GM23338 (cell line): ENCODE measurements around the gene ABCA4. TPM values are rescaled to one million over a fixed set of nuclear protein-coding genes. Genes with fewer than 3 reads are reported as not detected.

Source experiments
- ATAC-seq: fragments of 200-7000 bp; cut with Tn5 transposase; 3 replicates; pipeline ENCODE4 v1.9.1; 2020
- DNase-seq: peaks from one replicate; pipeline ENCODE4 v3.0.0-alpha.2; 2015; ENCODE audit warnings: low spot score
- H2AFZ ChIP-seq: fragments of 200-600 bp; sonication (generic); 2 replicates; pipeline ENCODE4 v1.8.0; 2016; ENCODE audit warnings: antibody characterized with exemption, mild to moderate bottlenecking, moderate library complexity
- H3F3A ChIP-seq: fragments of 200-600 bp; sonication (generic); replicated peaks from 2 replicates; pipeline ENCODE4 v1.8.0; 2017; ENCODE audit warnings: antibody characterized with exemption, mixed run types, low read depth
- H3K27ac ChIP-seq: fragments of 200-600 bp; sonication (generic); 2 replicates; pipeline ENCODE4 v1.6.1; 2016; ENCODE audit warnings: low read depth
- H3K27me3 ChIP-seq: fragments of 200-600 bp; sonication (generic); 2 replicates; pipeline ENCODE4 v1.8.0; 2016; ENCODE audit warnings: mild to moderate bottlenecking, mixed run types, moderate library complexity; ENCODE audit not compliant: insufficient read depth
- H3K36me3 ChIP-seq: fragments of 200-600 bp; sonication (generic); 2 replicates; pipeline ENCODE4 v1.8.0; 2016; ENCODE audit warnings: mild to moderate bottlenecking; ENCODE audit not compliant: insufficient read depth
- H3K4me1 ChIP-seq: fragments of 200-600 bp; sonication (generic); 2 replicates; pipeline ENCODE4 v1.8.0; 2016; ENCODE audit warnings: mild to moderate bottlenecking, moderate library complexity; ENCODE audit not compliant: insufficient read depth
- H3K4me2 ChIP-seq: fragments of 200-600 bp; sonication (generic); 2 replicates; pipeline ENCODE4 v1.7.1; 2017; ENCODE audit warnings: mixed run types
- H3K4me3 ChIP-seq: fragments of 200-600 bp; sonication (generic); 2 replicates; pipeline ENCODE4 v1.6.1; 2016; ENCODE audit warnings: mixed run types
- H3K79me2 ChIP-seq: fragments of 200-600 bp; sonication (generic); replicated peaks from 2 replicates; pipeline ENCODE4 v1.8.0; 2017; ENCODE audit warnings: mild to moderate bottlenecking; ENCODE audit not compliant: insufficient read depth
- H3K9me2 ChIP-seq: fragments of 200-600 bp; sonication (generic); 2 replicates; pipeline ENCODE4 v1.8.0; 2017; ENCODE audit not compliant: insufficient read depth
- H4K20me1 ChIP-seq: fragments of 200-600 bp; sonication (generic); replicated peaks from 2 replicates; pipeline ENCODE4 v1.8.0; 2017; ENCODE audit warnings: mild to moderate bottlenecking; ENCODE audit not compliant: insufficient read depth
- H3K27ac Mint-ChIP-seq: 2 replicates; pipeline ENCODE4 v1.8.0; 2020; ENCODE audit warnings: inconsistent platforms, mild to moderate bottlenecking, moderate library complexity, mixed read lengths
- H3K27me3 Mint-ChIP-seq: 3 replicates; pipeline ENCODE4 v1.8.0; 2022; ENCODE audit warnings: low read depth, mild to moderate bottlenecking, moderate library complexity, mixed read lengths, inconsistent platforms; ENCODE audit not compliant: insufficient read depth, poor library complexity
- H3K36me3 Mint-ChIP-seq: 3 replicates; pipeline ENCODE4 v1.8.0; 2021; ENCODE audit warnings: low read depth, mild to moderate bottlenecking, inconsistent platforms, moderate library complexity, mixed read lengths
- H3K4me1 Mint-ChIP-seq: 3 replicates; pipeline ENCODE4 v1.8.0; 2020; ENCODE audit warnings: mild to moderate bottlenecking, inconsistent platforms, mixed read lengths
- H3K4me3 Mint-ChIP-seq: 3 replicates; pipeline ENCODE4 v1.8.0; 2021; ENCODE audit warnings: moderate library complexity, mild to moderate bottlenecking, inconsistent platforms, mixed read lengths
- H3K9me3 Mint-ChIP-seq: 3 replicates; pipeline ENCODE4 v1.8.0; 2020; ENCODE audit warnings: moderate library complexity, mild to moderate bottlenecking, inconsistent platforms, mixed read lengths
- CREB1 ChIP-seq: fragments of 250-450 bp; sonication (Bioruptor Pico); IDR thresholded peaks from 2 replicates; pipeline ENCODE4 v1.5.0; 2020; ENCODE audit warnings: low read depth, mild to moderate bottlenecking, moderate library complexity
- CTCF ChIP-seq, 2 experiments: fragments of 200-600 bp in 1 of 2; sonication (generic) in 1 of 2; conservative IDR thresholded peaks; 2 replicates each; pipeline versions ENCODE4 v1.5.1 to v1.6.1; 2016 to 2017; ENCODE audit warnings: antibody characterized with exemption in 2 of 2, low read depth in 2 of 2, mild to moderate bottlenecking in 2 of 2, moderate library complexity in 1 of 2
- ETS1 ChIP-seq: IDR thresholded peaks from 2 replicates; pipeline ENCODE4 v1.6.1; 2016; ENCODE audit warnings: antibody characterized with exemption
- EZH2 ChIP-seq: fragments of 200-600 bp; sonication (generic); IDR thresholded peaks from one replicate; pipeline ENCODE4 v1.8.0; 2017; ENCODE audit warnings: antibody characterized with exemption, mild to moderate bottlenecking, low read depth; ENCODE audit not compliant: unreplicated experiment
- EZH2phosphoT487 ChIP-seq: fragments of 200-600 bp; sonication (generic); IDR thresholded peaks from one replicate; pipeline ENCODE4 v1.8.1; 2018; ENCODE audit warnings: antibody characterized with exemption; ENCODE audit not compliant: unreplicated experiment
- JUNB ChIP-seq: IDR thresholded peaks from one replicate; pipeline ENCODE4 v1.6.1; 2016; ENCODE audit warnings: antibody characterized with exemption; ENCODE audit not compliant: unreplicated experiment
- NANOG ChIP-seq: IDR thresholded peaks from 2 replicates; pipeline ENCODE4 v1.6.1; 2016; ENCODE audit warnings: antibody characterized with exemption, borderline replicate concordance
- POLR2AphosphoS5 ChIP-seq: IDR thresholded peaks from 2 replicates; pipeline ENCODE4 v1.6.1; 2016; ENCODE audit warnings: antibody characterized with exemption, low read depth
- STAT1 ChIP-seq: IDR thresholded peaks from one replicate; pipeline ENCODE4 v1.6.1; 2016; ENCODE audit warnings: antibody characterized with exemption; ENCODE audit not compliant: unreplicated experiment
- ZNF114 ChIP-seq: fragments of 250-450 bp; sonication (Bioruptor Pico); IDR thresholded peaks from 2 replicates; pipeline ENCODE4 v1.5.0; 2020; ENCODE audit warnings: mild to moderate bottlenecking, moderate library complexity
- ZNF331 ChIP-seq: fragments of 250-450 bp; sonication (Bioruptor Pico); IDR thresholded peaks from 2 replicates; pipeline ENCODE4 v1.5.0; 2020; ENCODE audit warnings: low read depth, mild to moderate bottlenecking, moderate library complexity
- polyA plus RNA-seq: library from polyadenylated mRNA; unstranded; fragments of >200 nt; fragmentation: Nextera tagmentation; extraction: Ambion mirVana; gene quantifications from 2 replicates; pipeline ENCODE4 v1.2.1, GENCODE V29; 2016
- total RNA-seq: library from RNA; depleted of rRNA; stranded (reverse); fragments of >200 nt; shearing (Covaris generic); gene quantifications from 2 replicates; pipeline ENCODE4 v1.2.3, GENCODE V29; 2014
- TF ChIP-seq, protein P1 (sequence below): IDR thresholded peaks from one replicate; pipeline ENCODE4 v1.6.1; 2018; ENCODE audit warnings: antibody characterized with exemption; ENCODE audit not compliant: unreplicated experiment
- TF ChIP-seq, protein P2 (sequence below): fragments of 250-450 bp; sonication (Bioruptor Pico); IDR thresholded peaks from 2 replicates; pipeline ENCODE4 v1.5.0; 2020; ENCODE audit warnings: mild to moderate bottlenecking, moderate library complexity

ABCA4 gene
- total and polyA plus RNA-seq, 2 experiments from 2014 or later, result not detected

GRCh38 chr1:94044290-94044790 is 76.6 kb downstream of the ABCA4 start:
- H3K27me3 Mint-ChIP-seq, result peaks cover 10% of the 10 kb centered on the region
- DNase-seq (no peak), ATAC-seq (no peak)
- no peaks in the 10 kb centered on the region for H3K9me3 Mint-ChIP-seq
- peaks cover 19% of the 10 kb centered on the region for H3K4me1 Mint-ChIP-seq
- no peak overlapping the region for H3K27ac ChIP-seq
- no peaks in the 10 kb centered on the region for H3K27me3 ChIP-seq
- no peak overlapping the region for H3K4me3 Mint-ChIP-seq
- H3F3A ChIP-seq, result no peaks in the 10 kb centered on the region
- H2AFZ ChIP-seq, result peak overlapping the region; percentile 52; the same call in 1 of the 2 replicates
- no peak overlapping the region for H3K27ac Mint-ChIP-seq
- H3K36me3 Mint-ChIP-seq, result no peaks in the 10 kb centered on the region
- TF ChIP-seq JUNB (no peak), ZNF331 (CRISPR knock-in tag) (no peak), EZH2phosphoT487 (no peak), POLR2AphosphoS5 (no peak), NANOG (no peak), ZNF114 (CRISPR knock-in tag) (no peak), CREB1 (CRISPR knock-in tag) (no peak), STAT1 (no peak), EZH2 (no peak), CTCF (conservative IDR thresholded peaks at IDR 0.05; ENCODE audit: low read depth in 2 of 2) (no peak), ETS1 (no peak)
- TF ChIP-seq, protein P1, sequence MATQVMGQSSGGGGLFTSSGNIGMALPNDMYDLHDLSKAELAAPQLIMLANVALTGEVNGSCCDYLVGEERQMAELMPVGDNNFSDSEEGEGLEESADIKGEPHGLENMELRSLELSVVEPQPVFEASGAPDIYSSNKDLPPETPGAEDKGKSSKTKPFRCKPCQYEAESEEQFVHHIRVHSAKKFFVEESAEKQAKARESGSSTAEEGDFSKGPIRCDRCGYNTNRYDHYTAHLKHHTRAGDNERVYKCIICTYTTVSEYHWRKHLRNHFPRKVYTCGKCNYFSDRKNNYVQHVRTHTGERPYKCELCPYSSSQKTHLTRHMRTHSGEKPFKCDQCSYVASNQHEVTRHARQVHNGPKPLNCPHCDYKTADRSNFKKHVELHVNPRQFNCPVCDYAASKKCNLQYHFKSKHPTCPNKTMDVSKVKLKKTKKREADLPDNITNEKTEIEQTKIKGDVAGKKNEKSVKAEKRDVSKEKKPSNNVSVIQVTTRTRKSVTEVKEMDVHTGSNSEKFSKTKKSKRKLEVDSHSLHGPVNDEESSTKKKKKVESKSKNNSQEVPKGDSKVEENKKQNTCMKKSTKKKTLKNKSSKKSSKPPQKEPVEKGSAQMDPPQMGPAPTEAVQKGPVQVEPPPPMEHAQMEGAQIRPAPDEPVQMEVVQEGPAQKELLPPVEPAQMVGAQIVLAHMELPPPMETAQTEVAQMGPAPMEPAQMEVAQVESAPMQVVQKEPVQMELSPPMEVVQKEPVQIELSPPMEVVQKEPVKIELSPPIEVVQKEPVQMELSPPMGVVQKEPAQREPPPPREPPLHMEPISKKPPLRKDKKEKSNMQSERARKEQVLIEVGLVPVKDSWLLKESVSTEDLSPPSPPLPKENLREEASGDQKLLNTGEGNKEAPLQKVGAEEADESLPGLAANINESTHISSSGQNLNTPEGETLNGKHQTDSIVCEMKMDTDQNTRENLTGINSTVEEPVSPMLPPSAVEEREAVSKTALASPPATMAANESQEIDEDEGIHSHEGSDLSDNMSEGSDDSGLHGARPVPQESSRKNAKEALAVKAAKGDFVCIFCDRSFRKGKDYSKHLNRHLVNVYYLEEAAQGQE, result no peak
- TF ChIP-seq, protein P2, sequence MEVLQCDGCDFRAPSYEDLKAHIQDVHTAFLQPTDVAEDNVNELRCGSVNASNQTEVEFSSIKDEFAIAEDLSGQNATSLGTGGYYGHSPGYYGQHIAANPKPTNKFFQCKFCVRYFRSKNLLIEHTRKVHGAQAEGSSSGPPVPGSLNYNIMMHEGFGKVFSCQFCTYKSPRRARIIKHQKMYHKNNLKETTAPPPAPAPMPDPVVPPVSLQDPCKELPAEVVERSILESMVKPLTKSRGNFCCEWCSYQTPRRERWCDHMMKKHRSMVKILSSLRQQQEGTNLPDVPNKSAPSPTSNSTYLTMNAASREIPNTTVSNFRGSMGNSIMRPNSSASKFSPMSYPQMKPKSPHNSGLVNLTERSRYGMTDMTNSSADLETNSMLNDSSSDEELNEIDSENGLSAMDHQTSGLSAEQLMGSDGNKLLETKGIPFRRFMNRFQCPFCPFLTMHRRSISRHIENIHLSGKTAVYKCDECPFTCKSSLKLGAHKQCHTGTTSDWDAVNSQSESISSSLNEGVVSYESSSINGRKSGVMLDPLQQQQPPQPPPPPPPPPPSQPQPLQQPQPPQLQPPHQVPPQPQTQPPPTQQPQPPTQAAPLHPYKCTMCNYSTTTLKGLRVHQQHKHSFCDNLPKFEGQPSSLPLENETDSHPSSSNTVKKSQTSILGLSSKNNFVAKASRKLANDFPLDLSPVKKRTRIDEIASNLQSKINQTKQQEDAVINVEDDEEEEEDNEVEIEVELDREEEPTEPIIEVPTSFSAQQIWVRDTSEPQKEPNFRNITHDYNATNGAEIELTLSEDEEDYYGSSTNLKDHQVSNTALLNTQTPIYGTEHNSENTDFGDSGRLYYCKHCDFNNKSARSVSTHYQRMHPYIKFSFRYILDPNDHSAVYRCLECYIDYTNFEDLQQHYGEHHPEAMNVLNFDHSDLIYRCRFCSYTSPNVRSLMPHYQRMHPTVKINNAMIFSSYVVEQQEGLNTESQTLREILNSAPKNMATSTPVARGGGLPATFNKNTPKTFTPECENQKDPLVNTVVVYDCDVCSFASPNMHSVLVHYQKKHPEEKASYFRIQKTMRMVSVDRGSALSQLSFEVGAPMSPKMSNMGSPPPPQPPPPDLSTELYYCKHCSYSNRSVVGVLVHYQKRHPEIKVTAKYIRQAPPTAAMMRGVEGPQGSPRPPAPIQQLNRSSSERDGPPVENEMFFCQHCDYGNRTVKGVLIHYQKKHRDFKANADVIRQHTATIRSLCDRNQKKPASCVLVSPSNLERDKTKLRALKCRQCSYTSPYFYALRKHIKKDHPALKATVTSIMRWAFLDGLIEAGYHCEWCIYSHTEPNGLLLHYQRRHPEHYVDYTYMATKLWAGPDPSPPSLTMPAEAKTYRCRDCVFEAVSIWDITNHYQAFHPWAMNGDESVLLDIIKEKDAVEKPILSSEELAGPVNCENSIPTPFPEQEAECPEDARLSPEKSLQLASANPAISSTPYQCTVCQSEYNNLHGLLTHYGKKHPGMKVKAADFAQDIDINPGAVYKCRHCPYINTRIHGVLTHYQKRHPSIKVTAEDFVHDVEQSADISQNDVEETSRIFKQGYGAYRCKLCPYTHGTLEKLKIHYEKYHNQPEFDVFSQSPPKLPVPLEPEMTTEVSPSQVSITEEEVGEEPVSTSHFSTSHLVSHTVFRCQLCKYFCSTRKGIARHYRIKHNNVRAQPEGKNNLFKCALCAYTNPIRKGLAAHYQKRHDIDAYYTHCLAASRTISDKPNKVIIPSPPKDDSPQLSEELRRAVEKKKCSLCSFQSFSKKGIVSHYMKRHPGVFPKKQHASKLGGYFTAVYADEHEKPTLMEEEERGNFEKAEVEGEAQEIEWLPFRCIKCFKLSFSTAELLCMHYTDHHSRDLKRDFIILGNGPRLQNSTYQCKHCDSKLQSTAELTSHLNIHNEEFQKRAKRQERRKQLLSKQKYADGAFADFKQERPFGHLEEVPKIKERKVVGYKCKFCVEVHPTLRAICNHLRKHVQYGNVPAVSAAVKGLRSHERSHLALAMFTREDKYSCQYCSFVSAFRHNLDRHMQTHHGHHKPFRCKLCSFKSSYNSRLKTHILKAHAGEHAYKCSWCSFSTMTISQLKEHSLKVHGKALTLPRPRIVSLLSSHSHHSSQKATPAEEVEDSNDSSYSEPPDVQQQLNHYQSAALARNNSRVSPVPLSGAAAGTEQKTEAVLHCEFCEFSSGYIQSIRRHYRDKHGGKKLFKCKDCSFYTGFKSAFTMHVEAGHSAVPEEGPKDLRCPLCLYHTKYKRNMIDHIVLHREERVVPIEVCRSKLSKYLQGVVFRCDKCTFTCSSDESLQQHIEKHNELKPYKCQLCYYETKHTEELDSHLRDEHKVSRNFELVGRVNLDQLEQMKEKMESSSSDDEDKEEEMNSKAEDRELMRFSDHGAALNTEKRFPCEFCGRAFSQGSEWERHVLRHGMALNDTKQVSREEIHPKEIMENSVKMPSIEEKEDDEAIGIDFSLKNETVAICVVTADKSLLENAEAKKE (CRISPR knock-in tag), result no peak
- no peaks in the 10 kb centered on the region for H4K20me1 ChIP-seq
- H3K4me3 ChIP-seq, result no peak overlapping the region
- no peak overlapping the region for H3K4me2 ChIP-seq
- H3K36me3 ChIP-seq, result no peaks in the 10 kb centered on the region
- no peaks in the 10 kb centered on the region for H3K79me2 ChIP-seq
- H3K9me2 ChIP-seq, result peaks cover 2% of the 10 kb centered on the region; the same call in 1 of the 2 replicates
- peaks cover 17% of the 10 kb centered on the region for H3K4me1 ChIP-seq
